NCI-H1417 treated with DMSO at 0.1 percent for 48 hours (cell line): ENCODE results near the gene TXLNB.
"Not testable (repeated sequence)": the region's sequence is repeated elsewhere in the genome, so short reads cannot be mapped to it uniquely, and the experiment has no call there.

Experiments used
- DNase-seq: peaks from one replicate; lab custom pipeline; 2025; lab: John Stamatoyannopoulos, UW

TXLNB gene

DNA sequence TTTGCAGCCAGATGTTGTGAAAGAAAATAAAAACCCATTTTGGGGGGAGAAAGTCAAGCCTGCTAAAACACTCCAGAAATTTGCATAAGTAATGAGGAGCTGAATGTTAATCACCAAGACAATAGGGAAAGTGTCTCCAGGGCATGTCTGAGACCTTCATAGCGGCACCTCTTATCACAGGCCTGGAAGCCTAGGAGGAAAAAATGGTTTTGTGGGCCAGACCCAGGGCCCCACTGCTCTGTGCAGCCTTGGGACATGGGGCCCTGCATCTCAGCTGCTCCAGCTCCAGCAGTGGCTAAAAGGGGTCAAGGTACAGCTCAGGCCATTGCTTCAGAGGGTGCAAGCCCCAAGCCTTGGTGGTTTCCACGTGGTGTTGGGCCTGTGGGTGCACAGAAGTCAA, 57.6 kb downstream of the TXLNB start:
- not testable (repeated sequence) for DNase-seq

DNA sequence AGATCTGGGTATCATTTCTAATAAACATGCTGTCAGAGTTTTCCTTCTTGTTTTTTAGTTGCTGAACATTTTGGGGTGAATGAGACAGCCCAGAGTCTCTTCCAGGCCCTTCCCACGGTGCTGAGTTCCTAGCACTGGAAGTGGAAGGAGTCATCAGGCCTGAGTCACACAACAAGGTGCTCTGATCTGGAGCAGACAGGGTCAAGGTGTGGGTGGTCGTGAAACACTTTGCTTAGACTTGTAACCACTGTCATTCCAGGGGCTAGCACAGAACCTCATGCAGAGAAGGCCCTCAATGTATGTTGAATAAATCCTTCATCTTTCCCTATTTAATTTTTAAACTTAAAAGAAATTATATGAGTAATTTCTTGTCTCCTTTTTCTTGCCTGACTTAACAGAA, 60.6 kb downstream of the TXLNB start:
- no peak for DNase-seq

DNA sequence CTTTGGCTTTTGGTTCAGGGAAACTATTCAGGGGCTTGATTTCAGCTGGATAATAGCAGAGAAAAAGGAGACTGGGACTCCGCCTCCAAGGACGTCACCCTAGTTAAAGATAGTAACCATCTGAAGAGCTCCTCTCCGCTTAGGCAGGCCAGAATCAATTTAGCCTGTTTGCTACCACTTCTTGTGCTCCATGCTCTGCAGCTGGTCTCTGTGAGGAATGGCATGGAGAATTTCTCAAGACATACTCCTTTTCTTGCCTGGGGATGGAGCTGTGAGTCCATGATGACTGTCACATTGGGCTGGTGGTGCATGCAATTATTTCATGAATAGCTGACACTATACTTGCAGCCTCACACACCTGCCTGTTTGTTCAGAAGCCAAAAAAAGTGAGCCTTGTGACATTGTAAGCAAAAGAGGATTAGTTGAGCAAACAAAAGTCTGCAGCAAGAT, 61.4 kb downstream of the TXLNB start:
- peak; percentile 67 for DNase-seq

DNA sequence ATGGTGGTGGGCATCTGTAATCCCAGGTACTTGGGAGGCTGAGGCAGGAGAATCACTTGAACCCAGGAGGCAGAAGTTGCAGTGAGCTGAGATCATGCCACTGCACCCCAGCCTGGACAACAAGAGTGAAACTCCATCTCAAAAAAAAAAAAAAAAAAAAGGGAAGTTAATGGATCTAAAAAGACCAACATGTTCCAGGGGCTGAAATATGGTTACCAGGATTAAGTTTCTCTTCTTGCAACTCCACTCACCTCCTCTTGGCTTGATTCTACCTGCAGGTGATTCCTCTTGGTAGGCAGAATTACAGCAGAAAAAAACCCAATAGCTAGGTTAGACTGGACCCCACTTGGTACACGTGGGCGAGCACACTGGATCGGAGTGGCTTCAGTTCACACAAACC, 63.4 kb downstream of the TXLNB start:
- DNase-seq: not testable (repeated sequence)

DNA sequence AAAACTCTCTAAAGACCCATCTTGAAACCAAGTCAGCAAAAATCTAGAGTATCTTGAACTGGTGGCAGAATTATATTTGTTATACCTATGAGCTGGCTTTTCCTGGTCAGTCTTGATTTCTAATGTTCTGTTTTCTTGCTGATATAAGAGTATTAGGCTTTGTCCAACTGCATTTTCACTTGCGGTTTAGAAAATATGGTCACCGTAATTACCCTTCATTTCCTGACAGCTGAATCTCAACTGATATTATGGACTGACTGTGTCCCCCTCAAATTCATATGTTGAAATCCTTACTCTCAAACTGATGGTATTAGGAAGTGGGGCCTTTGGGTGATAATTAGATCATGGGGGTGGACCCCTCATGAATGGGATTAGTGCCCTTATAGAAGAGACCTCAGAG, 72.1 kb downstream of the TXLNB start:
- no peak for DNase-seq

DNA sequence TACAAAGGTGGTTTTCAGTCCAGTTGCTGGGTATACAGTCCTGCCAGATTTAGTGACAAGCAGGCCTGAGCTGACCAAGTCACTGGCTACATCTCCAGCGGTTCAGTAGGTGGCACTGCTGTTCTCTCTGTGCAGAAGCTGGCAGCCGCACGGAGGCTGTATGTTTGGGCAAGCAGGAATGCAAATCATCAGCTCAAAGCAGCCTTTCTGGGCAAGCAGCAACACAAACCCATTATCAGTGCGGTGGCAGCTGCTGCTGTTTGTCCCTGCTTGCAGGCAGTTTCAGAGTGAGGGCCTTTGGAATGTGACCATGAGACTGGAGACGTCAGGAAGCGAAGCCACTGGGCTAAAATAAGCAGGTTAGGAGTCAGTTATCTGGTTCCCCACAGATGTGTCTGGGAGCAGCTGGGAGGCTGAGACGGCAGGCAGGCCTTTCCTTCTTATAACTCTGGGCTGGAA, 72.5 kb downstream of the TXLNB start:
- peak; percentile 68 for DNase-seq

DNA sequence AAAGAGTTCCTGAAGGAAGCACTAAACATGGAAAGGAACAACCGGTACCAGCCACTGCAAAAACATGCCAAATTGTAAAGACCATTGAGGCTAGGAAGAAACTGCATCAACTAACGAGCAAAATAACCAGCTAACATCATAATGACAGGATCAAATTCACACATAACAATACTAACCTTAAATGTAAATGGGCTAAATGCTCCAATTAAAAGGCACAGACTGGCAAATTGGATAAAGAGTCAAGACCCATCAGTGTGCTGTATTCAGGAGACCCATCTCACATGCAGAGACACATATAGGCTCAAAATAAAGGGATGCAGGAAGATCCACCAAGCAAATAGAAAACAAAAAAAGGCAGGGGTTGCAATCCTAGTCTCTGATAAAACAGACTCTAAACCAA, 79.3 kb downstream of the TXLNB start:
- DNase-seq: not testable (repeated sequence)

DNA sequence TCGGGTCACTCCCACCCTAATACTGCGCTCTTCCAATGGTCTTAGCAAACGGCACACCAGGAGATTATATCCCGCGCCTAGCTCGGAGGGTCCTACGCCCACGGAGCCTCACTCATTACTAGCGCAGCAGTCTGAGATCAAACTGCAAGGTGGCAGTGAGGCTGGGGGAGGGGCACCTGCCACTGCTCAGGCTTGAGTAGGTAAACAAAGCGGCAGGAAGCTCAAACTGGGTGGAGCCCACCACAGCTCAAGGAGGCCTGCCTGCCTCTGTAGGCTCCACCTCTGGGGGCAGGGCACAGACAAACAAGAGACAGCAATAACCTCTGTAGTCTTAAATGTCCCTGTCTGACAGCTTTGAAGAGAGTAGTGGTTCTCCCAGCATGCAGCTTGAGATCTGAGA, 81.0 kb downstream of the TXLNB start:
- DNase-seq: not testable (repeated sequence)

DNA sequence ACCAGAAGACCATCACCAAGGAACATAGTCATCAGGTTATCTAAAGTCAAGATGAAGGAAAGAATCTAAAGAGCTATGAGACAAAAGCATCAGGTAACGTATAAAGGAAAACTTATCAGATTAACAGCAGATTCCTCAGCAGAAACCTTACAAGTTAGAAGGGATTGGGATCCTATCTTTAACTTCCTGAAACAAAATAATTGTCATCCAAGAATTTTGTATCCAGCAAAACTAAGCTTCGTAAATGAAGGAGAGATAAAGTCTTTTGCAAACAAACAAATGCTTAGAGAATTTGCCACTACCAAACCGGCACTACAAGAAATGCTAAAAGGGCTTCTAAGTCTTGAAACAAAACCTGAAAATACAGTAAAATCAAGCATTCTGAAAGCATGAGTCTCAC, 86.0 kb downstream of the TXLNB start:
- no peak for DNase-seq

DNA sequence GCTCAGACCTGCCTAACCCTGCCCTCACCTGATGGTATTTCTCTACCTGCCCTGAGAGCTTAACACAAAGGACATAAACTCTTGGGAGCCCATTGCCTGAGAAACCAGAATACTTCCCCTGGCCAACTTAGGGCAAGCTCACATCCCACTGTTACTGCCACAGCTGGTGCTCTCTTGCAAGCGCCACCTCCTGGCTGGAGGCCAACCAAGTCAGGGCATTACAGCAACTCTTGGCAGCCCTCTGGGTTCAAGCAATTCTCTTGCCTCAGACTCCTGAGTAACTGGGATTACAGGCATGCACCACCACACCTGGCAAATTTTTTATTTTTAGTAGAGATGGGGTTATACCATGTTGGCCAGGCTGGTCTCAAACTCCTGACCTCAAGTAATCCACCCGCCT, 86.8 kb downstream of the TXLNB start:
- DNase-seq: no peak

DNA sequence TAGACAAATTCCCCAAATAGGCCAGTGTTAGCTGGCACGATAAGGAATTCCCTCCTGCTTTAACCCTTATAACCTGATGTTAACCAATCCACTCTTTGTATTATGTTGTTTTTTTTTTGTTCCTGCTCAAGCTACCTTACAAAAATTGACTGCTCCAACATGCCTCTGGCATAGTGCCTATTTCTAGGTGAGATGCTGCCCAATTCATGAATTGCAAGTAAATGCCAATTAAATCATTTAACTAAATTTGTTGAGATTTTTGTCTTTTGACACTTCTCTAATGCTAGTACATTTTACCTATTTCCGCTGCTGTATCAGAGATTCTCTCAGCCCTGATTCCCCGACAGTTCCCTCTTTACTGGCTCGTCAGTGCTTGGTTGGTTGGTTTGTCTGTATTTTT, 90.4 kb downstream of the TXLNB start:
- no peak for DNase-seq

DNA sequence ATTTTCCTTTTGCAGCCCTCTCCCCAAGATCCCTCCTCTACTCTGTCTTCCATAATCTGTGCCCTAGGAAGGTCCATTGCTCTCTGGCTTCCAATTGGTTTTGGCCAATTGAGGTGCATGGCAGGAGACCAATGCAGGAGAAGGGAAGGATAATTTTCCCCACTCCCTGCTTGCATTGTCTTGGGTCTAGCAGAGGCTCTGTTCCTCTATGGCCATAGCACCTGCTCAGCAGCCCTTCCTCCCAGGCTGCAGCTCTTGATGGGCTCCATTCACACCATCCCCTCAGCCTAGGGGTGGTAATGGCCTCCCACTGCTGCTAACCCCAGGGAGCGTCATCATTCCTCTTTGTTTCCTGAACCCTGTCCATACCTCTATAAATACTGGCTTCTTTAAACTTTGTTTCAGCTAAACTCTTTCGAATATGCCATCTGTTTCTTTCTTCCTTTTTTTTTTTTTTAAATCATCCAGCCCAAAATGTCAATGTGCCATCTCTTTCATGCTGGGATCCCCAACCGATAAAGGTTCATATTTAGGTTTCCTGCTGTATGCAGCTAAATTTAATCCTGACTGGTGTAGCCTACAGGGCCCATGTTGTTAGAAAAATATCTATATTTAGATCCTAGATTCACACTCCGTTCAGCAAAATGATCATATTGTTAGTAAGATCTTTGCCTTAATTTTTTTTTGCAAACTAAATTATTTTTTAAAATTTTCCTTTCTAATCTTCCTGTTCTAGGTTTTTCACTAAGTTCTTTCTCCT, 93.1 kb downstream of the TXLNB start:
- no peak for DNase-seq

DNA sequence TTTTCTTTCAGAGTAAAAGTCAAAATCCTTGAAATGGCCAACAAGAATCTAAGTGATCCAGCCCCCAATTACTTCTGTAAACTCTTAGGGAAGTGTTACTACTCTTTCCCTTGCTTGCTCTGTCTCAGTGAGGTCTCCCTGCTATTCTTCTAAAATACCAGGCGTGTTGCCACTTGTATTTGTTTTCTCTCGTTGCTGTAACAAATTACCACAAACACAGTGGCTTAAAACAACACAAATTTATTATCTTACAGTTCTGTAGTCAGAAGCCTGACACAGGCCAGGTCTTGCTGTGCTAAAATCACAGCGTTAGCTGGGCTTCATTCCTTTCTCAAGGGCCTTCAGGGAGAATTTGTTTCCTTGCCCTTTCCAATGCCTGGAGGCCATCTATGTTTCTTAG, 97.1 kb downstream of the TXLNB start:
- DNase-seq: no peak
